H9 (cell line): ENCODE measurements around the gene SLC9A1. TPM values are rescaled to one million over a fixed set of nuclear protein-coding genes. Genes with fewer than 3 reads are reported as not detected.

ENCODE experiments used
- DNase-seq: peaks from one replicate; pipeline ENCODE4 v3.0.0-alpha.2; 2017
- H2AFZ ChIP-seq: one replicate; pipeline ENCODE4 v1.6.1; 2013; ENCODE audit warnings: mild to moderate bottlenecking, low read length, control low read depth, moderate library complexity
- H2AK5ac ChIP-seq: 2 replicates; pipeline ENCODE4 v1.6.1; 2013; ENCODE audit warnings: low read length, control low read depth, mixed read lengths; ENCODE audit not compliant: insufficient read length
- H2BK120ac ChIP-seq: one replicate; pipeline ENCODE4 v1.6.1; 2013; ENCODE audit warnings: low read depth, mild to moderate bottlenecking, low read length, control low read depth, inconsistent platforms; ENCODE audit not compliant: poor library complexity, severe bottlenecking
- H2BK12ac ChIP-seq: 2 replicates; pipeline ENCODE4 v1.6.1; 2013; ENCODE audit warnings: low read length, control low read depth, mixed read lengths, low read depth; ENCODE audit not compliant: insufficient read length
- H2BK15ac ChIP-seq: 2 replicates; pipeline ENCODE4 v1.6.1; 2013; ENCODE audit warnings: low read depth, low read length, control low read depth
- H2BK20ac ChIP-seq: one replicate; pipeline ENCODE4 v1.6.1; 2013; ENCODE audit warnings: low read depth, mild to moderate bottlenecking, low read length, control low read depth, inconsistent platforms; ENCODE audit not compliant: poor library complexity, severe bottlenecking
- H2BK5ac ChIP-seq: 2 replicates; pipeline ENCODE4 v1.6.1; 2013; ENCODE audit warnings: low read length, control low read depth, mixed read lengths; ENCODE audit not compliant: insufficient read length
- H3K14ac ChIP-seq: 2 replicates; pipeline ENCODE4 v1.6.1; 2013; ENCODE audit warnings: low read length, control low read depth; ENCODE audit not compliant: insufficient read depth
- H3K18ac ChIP-seq: 2 replicates; pipeline ENCODE4 v1.6.1; 2013; ENCODE audit warnings: low read depth, mild to moderate bottlenecking, mixed read lengths, low read length, control low read depth; ENCODE audit not compliant: insufficient read length
- H3K23ac ChIP-seq: 2 replicates; pipeline ENCODE4 v1.6.1; 2013; ENCODE audit warnings: low read length, control low read depth, mixed read lengths, low read depth; ENCODE audit not compliant: insufficient read length
- H3K23me2 ChIP-seq: 2 replicates; pipeline ENCODE4 v1.6.1; 2013; ENCODE audit warnings: low read depth, mild to moderate bottlenecking, mixed read lengths, low read length, control low read depth; ENCODE audit not compliant: insufficient read length, poor library complexity, severe bottlenecking
- H3K27ac ChIP-seq: 2 replicates; pipeline ENCODE4 v1.5.1; 2013; ENCODE audit warnings: low read length, control low read depth, mixed read lengths, low read depth; ENCODE audit not compliant: insufficient read length
- H3K27me3 ChIP-seq: 2 replicates; pipeline ENCODE4 v1.6.1; 2013; ENCODE audit warnings: low read length, control low read depth, inconsistent platforms; ENCODE audit not compliant: insufficient read depth
- H3K4ac ChIP-seq: 2 replicates; pipeline ENCODE4 v1.6.1; 2013; ENCODE audit warnings: low read depth, mild to moderate bottlenecking, control low read depth, inconsistent platforms, low read length, moderate library complexity
- H3K4me1 ChIP-seq: 2 replicates; pipeline ENCODE4 v1.6.1; 2013; ENCODE audit warnings: low read length, control low read depth, inconsistent platforms; ENCODE audit not compliant: insufficient read depth
- H3K4me2 ChIP-seq: 2 replicates; pipeline ENCODE4 v1.6.1; 2013; ENCODE audit warnings: low read length, control low read depth, mixed read lengths; ENCODE audit not compliant: insufficient read length, insufficient read depth
- H3K56ac ChIP-seq: 2 replicates; pipeline ENCODE4 v1.6.1; 2013; ENCODE audit warnings: low read depth, mild to moderate bottlenecking, mixed read lengths, low read length, control low read depth; ENCODE audit not compliant: insufficient read length
- H3K79me1 ChIP-seq: 2 replicates; pipeline ENCODE4 v1.6.1; 2013; ENCODE audit warnings: low read depth, mild to moderate bottlenecking, moderate library complexity, low read length, control low read depth, inconsistent platforms; ENCODE audit not compliant: insufficient read depth, poor library complexity, severe bottlenecking
- H3K79me2 ChIP-seq: 2 replicates; pipeline ENCODE4 v1.6.1; 2013; ENCODE audit warnings: low read length, control low read depth, inconsistent platforms; ENCODE audit not compliant: insufficient read depth
- H3K9ac ChIP-seq: 2 replicates; pipeline ENCODE4 v1.6.1; 2013; ENCODE audit warnings: low read length, control low read depth, mixed read lengths; ENCODE audit not compliant: insufficient read length; ENCODE audit errors: extremely low read depth
- H3K9me3 ChIP-seq: one replicate; pipeline ENCODE4 v1.6.1; 2013; ENCODE audit warnings: low read depth, low read length, inconsistent platforms; ENCODE audit not compliant: control insufficient read depth
- H3T11ph ChIP-seq: one replicate; pipeline ENCODE4 v1.6.1; 2013; ENCODE audit warnings: mild to moderate bottlenecking, low read length, control low read depth, inconsistent platforms
- H4K20me1 ChIP-seq: one replicate; pipeline ENCODE4 v1.6.1; 2013; ENCODE audit not compliant: control insufficient read depth, insufficient read length, insufficient read depth
- H4K5ac ChIP-seq: 2 replicates; pipeline ENCODE4 v1.6.1; 2013; ENCODE audit warnings: low read depth, mild to moderate bottlenecking, mixed read lengths, low read length, control low read depth; ENCODE audit not compliant: insufficient read length
- H4K8ac ChIP-seq: replicated peaks from 2 replicates; pipeline ENCODE4 v1.6.1; 2013; ENCODE audit warnings: low read length, control low read depth, mixed read lengths, low read depth; ENCODE audit not compliant: insufficient read length
- H4K91ac ChIP-seq: 2 replicates; pipeline ENCODE4 v1.6.1; 2013; ENCODE audit warnings: low read depth, mild to moderate bottlenecking, moderate library complexity, mixed read lengths, low read length, control low read depth; ENCODE audit not compliant: insufficient read length
- H3K27ac Mint-ChIP-seq, 3 experiments: 2 replicates in 2 of 3; 3 replicates in 1 of 3; pipeline ENCODE4 v1.8.0; 2020 to 2021; ENCODE audit warnings: mixed read lengths in 3 of 3, mild to moderate bottlenecking in 1 of 3, moderate library complexity in 1 of 3
- H3K27me3 Mint-ChIP-seq: 2 replicates; pipeline ENCODE4 v1.8.0; 2021; ENCODE audit warnings: low read depth, mild to moderate bottlenecking, moderate library complexity, mixed read lengths
- H3K36me3 Mint-ChIP-seq, 3 experiments: 2 replicates in 2 of 3; 3 replicates in 1 of 3; pipeline ENCODE4 v1.8.0; 2020 to 2021; ENCODE audit warnings: low read depth in 3 of 3, mixed read lengths in 3 of 3; ENCODE audit not compliant: insufficient read depth in 1 of 3
- H3K4me1 Mint-ChIP-seq, 2 experiments: 2 replicates each; pipeline ENCODE4 v1.8.0; 2020; ENCODE audit warnings: mixed read lengths in 2 of 2
- H3K4me3 Mint-ChIP-seq, 2 experiments: 2 replicates in 1 of 2; 3 replicates in 1 of 2; pipeline ENCODE4 v1.8.0; 2020 to 2021; ENCODE audit warnings: mild to moderate bottlenecking in 2 of 2, mixed read lengths in 2 of 2, moderate library complexity in 1 of 2
- H3K9me3 Mint-ChIP-seq, 2 experiments: 2 replicates in 1 of 2; 3 replicates in 1 of 2; pipeline ENCODE4 v1.8.0; 2020; ENCODE audit warnings: mild to moderate bottlenecking in 2 of 2, mixed read lengths in 2 of 2, moderate library complexity in 1 of 2
- WGBS: extraction: QIAGEN DNeasy Blood & Tissue Kit; methylation state at CpG from one replicate; pipeline ENCODE4 v1.1.7; 2013; ENCODE audit warnings: missing lambda C conversion rate, low lambda C conversion rate, mixed read lengths; ENCODE audit not compliant: insufficient read length; ENCODE audit errors: extremely low coverage; 5-methylcytosine and 5-hydroxymethylcytosine counted together
- total RNA-seq: library from RNA; stranded (reverse); gene quantifications from 2 replicates; pipeline ENCODE4 v1.2.1, GENCODE V29; 2021
- TF ChIP-seq, protein P1 (sequence below): fragments of 200-600 bp; sonication (generic); conservative IDR thresholded peaks from 3 replicates; pipeline ENCODE4 v1.8.0; 2021; ENCODE audit warnings: antibody characterized with exemption, mild to moderate bottlenecking

SLC9A1 gene
- total RNA-seq, 1 experiment from 2014 or later = 20.8 TPM

DNA sequence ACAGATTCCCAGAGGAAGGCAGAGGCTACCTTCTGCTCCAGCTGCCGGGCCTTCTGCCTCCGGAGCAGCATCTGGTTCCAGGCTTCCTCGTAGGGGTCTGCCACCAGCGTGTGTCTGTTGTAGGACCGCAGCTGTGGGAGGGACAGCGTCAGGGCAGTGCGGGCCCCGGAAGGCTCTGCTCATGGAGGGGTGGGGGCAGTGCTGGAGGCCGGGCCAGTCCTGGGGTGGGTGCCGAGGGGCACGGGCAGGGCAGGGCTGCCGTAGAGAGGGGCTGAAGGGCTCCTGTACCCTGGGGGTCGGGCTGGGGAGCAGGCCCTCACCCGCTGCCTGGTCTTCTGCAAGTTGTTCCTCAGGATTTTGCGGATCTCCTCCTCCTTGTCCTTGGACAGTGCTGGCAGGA is 53.2 kb downstream of the SLC9A1 start:
- Histone ChIP-seq H3K4me1 (no peaks in the 10 kb centered on the region), H3K27ac (no peak overlapping the region), H4K20me1 (no peaks in the 10 kb centered on the region), H3K18ac (no peak overlapping the region), H3K23me2 (no peaks in the 10 kb centered on the region), H2BK5ac (no peak overlapping the region), H4K5ac (no peak overlapping the region), H3K4me2 (no peak overlapping the region), H3K56ac (no peak overlapping the region), H3K4ac (no peak overlapping the region), H2BK12ac (no peak overlapping the region), H2AK5ac (no peak overlapping the region), H4K91ac (no peak overlapping the region), H3K9me3 (no peaks in the 10 kb centered on the region), H2BK20ac (no peak overlapping the region), H3T11ph (no peak overlapping the region), H3K14ac (no peak overlapping the region), H2BK15ac (no peak overlapping the region), H3K79me1 (no peaks in the 10 kb centered on the region), H3K9ac (no peak overlapping the region), H2BK120ac (no peak overlapping the region), H3K79me2 (no peaks in the 10 kb centered on the region), H3K27me3 (no peaks in the 10 kb centered on the region), H2AFZ (no peak overlapping the region), H3K23ac (no peak overlapping the region), H4K8ac (no peak overlapping the region)
- no CpG with 5 or more reads among the region's 15 CpGs for WGBS
- no peak overlapping the region for H3K4me3 Mint-ChIP-seq
- TF ChIP-seq, protein P1, sequence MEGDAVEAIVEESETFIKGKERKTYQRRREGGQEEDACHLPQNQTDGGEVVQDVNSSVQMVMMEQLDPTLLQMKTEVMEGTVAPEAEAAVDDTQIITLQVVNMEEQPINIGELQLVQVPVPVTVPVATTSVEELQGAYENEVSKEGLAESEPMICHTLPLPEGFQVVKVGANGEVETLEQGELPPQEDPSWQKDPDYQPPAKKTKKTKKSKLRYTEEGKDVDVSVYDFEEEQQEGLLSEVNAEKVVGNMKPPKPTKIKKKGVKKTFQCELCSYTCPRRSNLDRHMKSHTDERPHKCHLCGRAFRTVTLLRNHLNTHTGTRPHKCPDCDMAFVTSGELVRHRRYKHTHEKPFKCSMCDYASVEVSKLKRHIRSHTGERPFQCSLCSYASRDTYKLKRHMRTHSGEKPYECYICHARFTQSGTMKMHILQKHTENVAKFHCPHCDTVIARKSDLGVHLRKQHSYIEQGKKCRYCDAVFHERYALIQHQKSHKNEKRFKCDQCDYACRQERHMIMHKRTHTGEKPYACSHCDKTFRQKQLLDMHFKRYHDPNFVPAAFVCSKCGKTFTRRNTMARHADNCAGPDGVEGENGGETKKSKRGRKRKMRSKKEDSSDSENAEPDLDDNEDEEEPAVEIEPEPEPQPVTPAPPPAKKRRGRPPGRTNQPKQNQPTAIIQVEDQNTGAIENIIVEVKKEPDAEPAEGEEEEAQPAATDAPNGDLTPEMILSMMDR = no peak
- H3K27me3 Mint-ChIP-seq = no peaks in the 10 kb centered on the region
- H3K4me1 Mint-ChIP-seq = peaks cover 25 to 30% of the 10 kb centered on the region in 2 experiments
- peaks cover 2 to 9% (median 5%) of the 10 kb centered on the region in 3 experiments; a peak in 5 of 7 replicates for H3K36me3 Mint-ChIP-seq
- H3K9me3 Mint-ChIP-seq = no peaks in the 10 kb centered on the region; a peak in 1 of 5 replicates
- DNase-seq = no peak
- H3K27ac Mint-ChIP-seq = no peak overlapping the region
